Activated CD8-positive, alpha-beta memory T cell treated with anti-CD3 and anti-CD28 coated beads, Interleukin-2, amount 50 U/mL, for 1 hour (primary cell): ENCODE measurements around the gene CNTN4.
"Not testable (repeated sequence)": the region's sequence is repeated elsewhere in the genome, so short reads cannot be mapped to it uniquely, and the experiment has no call there.

ENCODE experiments used
- DNase-seq: peaks from one replicate; pipeline ENCODE4 v3.0.0-alpha.2; 2020; ENCODE audit errors: extremely low read depth

CNTN4 gene

GRCh38 chr3:2790266-2790815 lies 691.7 kb downstream of the CNTN4 start:
- DNase-seq, result no peak

- no peak for DNase-seq
Measured at GRCh38 chr3:2792432-2792831, 693.8 kb downstream of the CNTN4 start.

- DNase-seq, result no peak
Measured at GRCh38 chr3:2793987-2794386, 695.3 kb downstream of the CNTN4 start.

- no peak for DNase-seq
Measured at GRCh38 chr3:2802429-2802828, 703.8 kb downstream of the CNTN4 start.

- no peak for DNase-seq
Measured at GRCh38 chr3:2807514-2807913, 708.8 kb downstream of the CNTN4 start.

- no peak for DNase-seq
Measured at GRCh38 chr3:2810723-2811122, 712.1 kb downstream of the CNTN4 start.

GRCh38 chr3:2819571-2819970 lies 720.9 kb downstream of the CNTN4 start:
- no peak for DNase-seq

GRCh38 chr3:2820982-2821381 lies 722.3 kb downstream of the CNTN4 start:
- DNase-seq, result not testable (repeated sequence)

- no peak for DNase-seq
Measured at GRCh38 chr3:2822611-2823010, 723.9 kb downstream of the CNTN4 start.

GRCh38 chr3:2823031-2823430 lies 724.4 kb downstream of the CNTN4 start:
- DNase-seq, result no peak

- DNase-seq, result no peak
Measured at GRCh38 chr3:2823437-2824211, 725.0 kb downstream of the CNTN4 start.

- no peak for DNase-seq
Measured at GRCh38 chr3:2826036-2826435, 727.4 kb downstream of the CNTN4 start.

GRCh38 chr3:2826453-2826852 lies 727.8 kb downstream of the CNTN4 start:
- DNase-seq, result no peak

- DNase-seq, result no peak
Measured at GRCh38 chr3:2837239-2837638, 738.6 kb downstream of the CNTN4 start.

GRCh38 chr3:2837910-2838309 lies 739.2 kb downstream of the CNTN4 start:
- no peak for DNase-seq

GRCh38 chr3:2838546-2839157 lies 740.0 kb downstream of the CNTN4 start:
- no peak for DNase-seq

GRCh38 chr3:2839876-2840275 lies 741.2 kb downstream of the CNTN4 start:
- no peak for DNase-seq

- DNase-seq, result no peak
Measured at GRCh38 chr3:2847062-2847841, 748.6 kb downstream of the CNTN4 start.

GRCh38 chr3:2849092-2849491 lies 750.4 kb downstream of the CNTN4 start:
- no peak for DNase-seq

- DNase-seq, result no peak
Measured at GRCh38 chr3:2850701-2851100, 752.0 kb downstream of the CNTN4 start.

GRCh38 chr3:2851361-2851760 lies 752.7 kb downstream of the CNTN4 start:
- DNase-seq, result no peak

GRCh38 chr3:2851835-2852234 lies 753.2 kb downstream of the CNTN4 start:
- no peak for DNase-seq
